H9 (cell line): ENCODE results near the gene BZW2. TPM values are rescaled to one million over a fixed set of nuclear protein-coding genes. Genes with fewer than 3 reads are reported as not detected.

Experiments used
- DNase-seq: peaks from one replicate; pipeline ENCODE4 v3.0.0-alpha.2; 2017
- H2AFZ ChIP-seq: one replicate; pipeline ENCODE4 v1.6.1; 2013; ENCODE audit warnings: mild to moderate bottlenecking, low read length, control low read depth, moderate library complexity
- H2AK5ac ChIP-seq: 2 replicates; pipeline ENCODE4 v1.6.1; 2013; ENCODE audit warnings: low read length, control low read depth, mixed read lengths; ENCODE audit not compliant: insufficient read length
- H2BK120ac ChIP-seq: one replicate; pipeline ENCODE4 v1.6.1; 2013; ENCODE audit warnings: low read depth, mild to moderate bottlenecking, low read length, control low read depth, inconsistent platforms; ENCODE audit not compliant: poor library complexity, severe bottlenecking
- H2BK12ac ChIP-seq: 2 replicates; pipeline ENCODE4 v1.6.1; 2013; ENCODE audit warnings: low read length, control low read depth, mixed read lengths, low read depth; ENCODE audit not compliant: insufficient read length
- H2BK15ac ChIP-seq: 2 replicates; pipeline ENCODE4 v1.6.1; 2013; ENCODE audit warnings: low read depth, low read length, control low read depth
- H2BK20ac ChIP-seq: one replicate; pipeline ENCODE4 v1.6.1; 2013; ENCODE audit warnings: low read depth, mild to moderate bottlenecking, low read length, control low read depth, inconsistent platforms; ENCODE audit not compliant: poor library complexity, severe bottlenecking
- H2BK5ac ChIP-seq: 2 replicates; pipeline ENCODE4 v1.6.1; 2013; ENCODE audit warnings: low read length, control low read depth, mixed read lengths; ENCODE audit not compliant: insufficient read length
- H3K14ac ChIP-seq: 2 replicates; pipeline ENCODE4 v1.6.1; 2013; ENCODE audit warnings: low read length, control low read depth; ENCODE audit not compliant: insufficient read depth
- H3K18ac ChIP-seq: 2 replicates; pipeline ENCODE4 v1.6.1; 2013; ENCODE audit warnings: low read depth, mild to moderate bottlenecking, mixed read lengths, low read length, control low read depth; ENCODE audit not compliant: insufficient read length
- H3K23ac ChIP-seq: 2 replicates; pipeline ENCODE4 v1.6.1; 2013; ENCODE audit warnings: low read length, control low read depth, mixed read lengths, low read depth; ENCODE audit not compliant: insufficient read length
- H3K23me2 ChIP-seq: 2 replicates; pipeline ENCODE4 v1.6.1; 2013; ENCODE audit warnings: low read depth, mild to moderate bottlenecking, mixed read lengths, low read length, control low read depth; ENCODE audit not compliant: insufficient read length, poor library complexity, severe bottlenecking
- H3K27ac ChIP-seq: 2 replicates; pipeline ENCODE4 v1.5.1; 2013; ENCODE audit warnings: low read length, control low read depth, mixed read lengths, low read depth; ENCODE audit not compliant: insufficient read length
- H3K27me3 ChIP-seq: 2 replicates; pipeline ENCODE4 v1.6.1; 2013; ENCODE audit warnings: low read length, control low read depth, inconsistent platforms; ENCODE audit not compliant: insufficient read depth
- H3K4ac ChIP-seq: 2 replicates; pipeline ENCODE4 v1.6.1; 2013; ENCODE audit warnings: low read depth, mild to moderate bottlenecking, control low read depth, inconsistent platforms, low read length, moderate library complexity
- H3K4me1 ChIP-seq: 2 replicates; pipeline ENCODE4 v1.6.1; 2013; ENCODE audit warnings: low read length, control low read depth, inconsistent platforms; ENCODE audit not compliant: insufficient read depth
- H3K4me2 ChIP-seq: 2 replicates; pipeline ENCODE4 v1.6.1; 2013; ENCODE audit warnings: low read length, control low read depth, mixed read lengths; ENCODE audit not compliant: insufficient read length, insufficient read depth
- H3K56ac ChIP-seq: 2 replicates; pipeline ENCODE4 v1.6.1; 2013; ENCODE audit warnings: low read depth, mild to moderate bottlenecking, mixed read lengths, low read length, control low read depth; ENCODE audit not compliant: insufficient read length
- H3K79me1 ChIP-seq: 2 replicates; pipeline ENCODE4 v1.6.1; 2013; ENCODE audit warnings: low read depth, mild to moderate bottlenecking, moderate library complexity, low read length, control low read depth, inconsistent platforms; ENCODE audit not compliant: insufficient read depth, poor library complexity, severe bottlenecking
- H3K79me2 ChIP-seq: 2 replicates; pipeline ENCODE4 v1.6.1; 2013; ENCODE audit warnings: low read length, control low read depth, inconsistent platforms; ENCODE audit not compliant: insufficient read depth
- H3K9ac ChIP-seq: 2 replicates; pipeline ENCODE4 v1.6.1; 2013; ENCODE audit warnings: low read length, control low read depth, mixed read lengths; ENCODE audit not compliant: insufficient read length; ENCODE audit errors: extremely low read depth
- H3K9me3 ChIP-seq: one replicate; pipeline ENCODE4 v1.6.1; 2013; ENCODE audit warnings: low read depth, low read length, inconsistent platforms; ENCODE audit not compliant: control insufficient read depth
- H3T11ph ChIP-seq: one replicate; pipeline ENCODE4 v1.6.1; 2013; ENCODE audit warnings: mild to moderate bottlenecking, low read length, control low read depth, inconsistent platforms
- H4K20me1 ChIP-seq: one replicate; pipeline ENCODE4 v1.6.1; 2013; ENCODE audit not compliant: control insufficient read depth, insufficient read length, insufficient read depth
- H4K5ac ChIP-seq: 2 replicates; pipeline ENCODE4 v1.6.1; 2013; ENCODE audit warnings: low read depth, mild to moderate bottlenecking, mixed read lengths, low read length, control low read depth; ENCODE audit not compliant: insufficient read length
- H4K8ac ChIP-seq: replicated peaks from 2 replicates; pipeline ENCODE4 v1.6.1; 2013; ENCODE audit warnings: low read length, control low read depth, mixed read lengths, low read depth; ENCODE audit not compliant: insufficient read length
- H4K91ac ChIP-seq: 2 replicates; pipeline ENCODE4 v1.6.1; 2013; ENCODE audit warnings: low read depth, mild to moderate bottlenecking, moderate library complexity, mixed read lengths, low read length, control low read depth; ENCODE audit not compliant: insufficient read length
- H3K27ac Mint-ChIP-seq, 3 experiments: 2 replicates in 2 of 3; 3 replicates in 1 of 3; pipeline ENCODE4 v1.8.0; 2020 to 2021; ENCODE audit warnings: mixed read lengths in 3 of 3, mild to moderate bottlenecking in 1 of 3, moderate library complexity in 1 of 3
- H3K27me3 Mint-ChIP-seq: 2 replicates; pipeline ENCODE4 v1.8.0; 2021; ENCODE audit warnings: low read depth, mild to moderate bottlenecking, moderate library complexity, mixed read lengths
- H3K36me3 Mint-ChIP-seq, 3 experiments: 2 replicates in 2 of 3; 3 replicates in 1 of 3; pipeline ENCODE4 v1.8.0; 2020 to 2021; ENCODE audit warnings: low read depth in 3 of 3, mixed read lengths in 3 of 3; ENCODE audit not compliant: insufficient read depth in 1 of 3
- H3K4me1 Mint-ChIP-seq, 2 experiments: 2 replicates each; pipeline ENCODE4 v1.8.0; 2020; ENCODE audit warnings: mixed read lengths in 2 of 2
- H3K4me3 Mint-ChIP-seq, 2 experiments: 2 replicates in 1 of 2; 3 replicates in 1 of 2; pipeline ENCODE4 v1.8.0; 2020 to 2021; ENCODE audit warnings: mild to moderate bottlenecking in 2 of 2, mixed read lengths in 2 of 2, moderate library complexity in 1 of 2
- H3K9me3 Mint-ChIP-seq, 2 experiments: 2 replicates in 1 of 2; 3 replicates in 1 of 2; pipeline ENCODE4 v1.8.0; 2020; ENCODE audit warnings: mild to moderate bottlenecking in 2 of 2, mixed read lengths in 2 of 2, moderate library complexity in 1 of 2
- CTCF ChIP-seq: fragments of 200-600 bp; sonication (generic); conservative IDR thresholded peaks from 3 replicates; pipeline ENCODE4 v1.8.0; 2021; ENCODE audit warnings: antibody characterized with exemption, mild to moderate bottlenecking
- WGBS: extraction: QIAGEN DNeasy Blood & Tissue Kit; methylation state at CpG from one replicate; pipeline ENCODE4 v1.1.7; 2013; ENCODE audit warnings: missing lambda C conversion rate, low lambda C conversion rate, mixed read lengths; ENCODE audit not compliant: insufficient read length; ENCODE audit errors: extremely low coverage; 5-methylcytosine and 5-hydroxymethylcytosine counted together
- total RNA-seq: library from RNA; stranded (reverse); gene quantifications from 2 replicates; pipeline ENCODE4 v1.2.1, GENCODE V29; 2021

The BZW2 gene
- total RNA-seq, 1 experiment from 2014 or later, result 64.6 TPM

- Histone ChIP-seq H2BK12ac (no peak overlapping the region), H3K4me1 (no peaks in the 10 kb centered on the region), H3K18ac (no peak overlapping the region), H3T11ph (no peak overlapping the region), H3K23ac (no peak overlapping the region), H4K91ac (no peak overlapping the region), H2BK15ac (no peak overlapping the region), H3K27me3 (no peaks in the 10 kb centered on the region), H2BK120ac (no peak overlapping the region), H3K56ac (no peak overlapping the region), H3K79me2 (no peaks in the 10 kb centered on the region), H2BK20ac (no peak overlapping the region), H3K79me1 (no peaks in the 10 kb centered on the region), H3K14ac (no peak overlapping the region), H3K23me2 (no peaks in the 10 kb centered on the region), H4K8ac (no peak overlapping the region), H2AK5ac (no peak overlapping the region), H3K27ac (no peak overlapping the region), H3K4ac (no peak overlapping the region), H4K20me1 (no peaks in the 10 kb centered on the region), H3K9ac (no peak overlapping the region), H2BK5ac (no peak overlapping the region), H4K5ac (no peak overlapping the region), H3K9me3 (no peaks in the 10 kb centered on the region), H3K4me2 (no peak overlapping the region), H2AFZ (no peak overlapping the region)
- Mint-ChIP-seq H3K4me3 (no peak overlapping the region), H3K4me1 (peaks cover 6% of the 10 kb centered on the region in 2 experiments), H3K9me3 (no peaks in the 10 kb centered on the region), H3K27me3 (no peaks in the 10 kb centered on the region), H3K36me3 (peaks cover 17 to 44% (median 29%) of the 10 kb centered on the region in 3 experiments; a peak in 6 of 7 replicates), H3K27ac (peak overlapping the region in 2 of 3 experiments; percentile 75 to 90; a peak in 3 of 7 replicates)
- WGBS, result no CpG with 5 or more reads among the region's 2 CpGs
- no peak for DNase-seq
- no peak for TF ChIP-seq CTCF
Observed at GRCh38 chr7:16688249-16688648, 42.3 kb downstream of the BZW2 start.
